H1 (cell line): ENCODE results near the gene RAD18. TPM values are rescaled to one million over a fixed set of nuclear protein-coding genes. Genes with fewer than 3 reads are reported as not detected.

Experiments
- ATF2 ChIP-seq: IDR thresholded peaks from 2 replicates; pipeline ENCODE4 v1.6.1; 2012; ENCODE audit warnings: low read length, inconsistent platforms
- ATF3 ChIP-seq: IDR thresholded peaks from 2 replicates; pipeline ENCODE4 v1.6.1; 2011; ENCODE audit warnings: low read depth, mild to moderate bottlenecking, low read length; ENCODE audit not compliant: insufficient read depth
- SP4 ChIP-seq: IDR thresholded peaks from 2 replicates; pipeline ENCODE4 v1.6.1; 2012; ENCODE audit warnings: low read length, inconsistent platforms
- polyA plus RNA-seq, 7 experiments: library from polyadenylated mRNA; depleted of rRNA in 3 of 7; stranded (reverse) in 5 of 7; unstranded in 2 of 7; fragments of >200 nt in 5 of 7; fragments of 200-250 nt in 2 of 7; gene quantifications; 1 replicate in 5 of 7; 2 replicates in 1 of 7; 4 replicates in 1 of 7; pipeline versions ENCODE4 v1.2.1 to v1.2.3, GENCODE V29; 2011 to 2013; ENCODE audit warnings: missing spikeins in 2 of 7, mixed read lengths in 2 of 7
- total RNA-seq: library from RNA; stranded (reverse); fragmentation: NEBNext Ultra II Directional; extraction: Animal tissue kit (Norgen Biotek cat#: 25700); gene quantifications from 2 replicates; pipeline ENCODE4 v1.2.1, GENCODE V29; 2021

The RAD18 gene
- total and polyA plus RNA-seq, 2 of the 8 experiments (the other 6 are each of a cell fraction or from before 2014, with no cell fraction given), result 13.0 to 23.2 TPM

GRCh38 chr3:8841472-8841871 lies 121.8 kb downstream of the RAD18 start (continued):
- no peak for TF ChIP-seq SP4
- no peak for TF ChIP-seq ATF2
- no peak for TF ChIP-seq ATF3
